ENCODE measurements around the gene PEX1. TPM values are rescaled to one million over a fixed set of nuclear protein-coding genes. Genes with fewer than 3 reads are reported as not detected.
"Not testable (repeated sequence)": the region's sequence is repeated elsewhere in the genome, so short reads cannot be mapped to it uniquely, and the experiment has no call there.

The PEX1 gene
- total RNA-seq, 1 donor from 2014 or later = 16.2 TPM

GRCh38 chr7:92546856-92547497, 18.7 kb upstream of the PEX1 start:
- Mint-ChIP-seq H3K27me3 (ENCODE audit: unreplicated experiment) (peaks cover 9% of the 10 kb centered on the region), H3K4me1 (ENCODE audit: unreplicated experiment) (no peaks in the 10 kb centered on the region), H3K36me3 (ENCODE audit: unreplicated experiment) (no peaks in the 10 kb centered on the region), H3K9me3 (ENCODE audit: unreplicated experiment) (peaks cover 2% of the 10 kb centered on the region), H3K4me3 (ENCODE audit: unreplicated experiment) (no peak overlapping the region), H3K27ac (ENCODE audit: unreplicated experiment) (no peak overlapping the region)
- DNase-seq (ENCODE audit: extremely low spot score, unreplicated experiment) = no peak
- TF ChIP-seq CTCF (IDR thresholded peaks at IDR 0.05) = no peak

GRCh38 chr7:92545116-92545515, 16.8 kb upstream of the PEX1 start:
- H3K9me3 Mint-ChIP-seq (ENCODE audit: unreplicated experiment) = peaks cover 13% of the 10 kb centered on the region
- not testable (repeated sequence) for H3K4me3 Mint-ChIP-seq (ENCODE audit: unreplicated experiment); H3K36me3 Mint-ChIP-seq (ENCODE audit: unreplicated experiment); H3K4me1 Mint-ChIP-seq (ENCODE audit: unreplicated experiment); H3K27ac Mint-ChIP-seq (ENCODE audit: unreplicated experiment); H3K27me3 Mint-ChIP-seq (ENCODE audit: unreplicated experiment); DNase-seq (ENCODE audit: extremely low spot score, unreplicated experiment)

DNA sequence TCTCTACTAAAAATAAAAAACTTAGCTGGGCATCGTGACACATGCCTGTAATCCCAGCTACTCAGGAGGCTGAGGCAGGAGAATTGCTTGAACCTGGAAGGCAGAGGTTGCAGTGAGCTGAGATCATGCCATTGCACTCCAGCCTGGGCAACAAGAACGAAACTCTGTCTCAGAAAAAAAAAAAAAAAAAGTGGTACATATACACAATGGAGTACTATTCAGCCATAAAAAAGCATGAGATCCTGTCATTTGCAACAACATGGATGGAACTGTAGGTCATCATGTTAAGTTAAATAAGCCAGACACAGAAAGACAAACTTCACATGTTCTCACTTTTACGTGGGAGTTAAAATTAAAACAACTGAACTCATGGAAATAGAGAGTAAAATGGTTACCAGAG, 15.2 kb upstream of the PEX1 start:
- DNase-seq (ENCODE audit: extremely low spot score, unreplicated experiment); H3K36me3 Mint-ChIP-seq (ENCODE audit: unreplicated experiment); H3K4me3 Mint-ChIP-seq (ENCODE audit: unreplicated experiment): not testable (repeated sequence)

DNA sequence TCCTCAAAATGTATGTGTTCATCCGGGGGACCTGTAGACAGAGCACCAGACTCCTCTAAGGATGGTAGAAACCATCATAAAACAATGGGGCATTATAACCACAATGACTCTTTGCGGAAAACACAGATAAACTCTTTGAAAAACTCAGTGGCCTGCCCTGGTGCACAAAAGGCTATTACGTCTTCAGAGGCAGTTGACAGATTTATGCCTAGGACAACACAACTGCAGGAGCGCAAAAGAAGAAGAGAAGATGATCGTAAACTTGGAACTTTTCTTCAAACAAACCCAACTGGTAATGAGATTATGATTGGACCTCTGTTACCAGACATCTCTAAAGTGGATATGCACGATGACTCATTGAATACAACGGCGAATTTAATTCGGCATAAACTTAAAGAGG, 6.3 kb upstream of the PEX1 start:
- TF ChIP-seq CTCF (IDR thresholded peaks at IDR 0.05) = no peak
- no peak overlapping the region for H3K4me3 Mint-ChIP-seq (ENCODE audit: unreplicated experiment)
- no peaks in the 10 kb centered on the region for H3K27me3 Mint-ChIP-seq (ENCODE audit: unreplicated experiment)

More for the DNA sequence above, 15.2 kb upstream of the PEX1 start:
- not testable (repeated sequence) for H3K4me1 Mint-ChIP-seq (ENCODE audit: unreplicated experiment); H3K27ac Mint-ChIP-seq (ENCODE audit: unreplicated experiment); H3K27me3 Mint-ChIP-seq (ENCODE audit: unreplicated experiment)
- H3K9me3 Mint-ChIP-seq (ENCODE audit: unreplicated experiment) = peaks cover 13% of the 10 kb centered on the region

DNA sequence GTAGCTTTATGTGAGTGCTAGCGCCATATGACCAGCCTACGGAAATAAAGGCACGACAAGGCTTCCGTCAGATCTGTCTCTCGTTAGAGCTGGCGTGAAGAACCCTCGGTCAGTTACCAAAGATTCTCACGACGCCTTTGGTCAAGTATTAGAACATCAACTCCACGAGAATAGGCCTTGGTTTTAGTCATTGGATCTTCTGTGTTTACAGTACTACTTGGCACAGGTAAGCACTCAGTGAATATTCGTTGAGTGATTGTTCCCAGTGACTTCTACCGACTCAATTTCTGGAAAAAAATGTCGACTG, 591 bp upstream of the PEX1 start:
- H3K4me3 Mint-ChIP-seq (ENCODE audit: unreplicated experiment) = peak overlapping the region; percentile 88
- H3K27me3 Mint-ChIP-seq (ENCODE audit: unreplicated experiment) = no peaks in the 10 kb centered on the region
- H3K4me1 Mint-ChIP-seq (ENCODE audit: unreplicated experiment) = peaks cover 23% of the 10 kb centered on the region
- DNase-seq (ENCODE audit: extremely low spot score, unreplicated experiment) = no peak
- H3K27ac Mint-ChIP-seq (ENCODE audit: unreplicated experiment) = peak overlapping the region; percentile 97
- H3K9me3 Mint-ChIP-seq (ENCODE audit: unreplicated experiment) = no peaks in the 10 kb centered on the region
- H3K36me3 Mint-ChIP-seq (ENCODE audit: unreplicated experiment) = peaks cover 24% of the 10 kb centered on the region
- no peak for TF ChIP-seq CTCF (IDR thresholded peaks at IDR 0.05)

More for the DNA sequence above, 6.3 kb upstream of the PEX1 start:
- Mint-ChIP-seq H3K9me3 (ENCODE audit: unreplicated experiment) (no peaks in the 10 kb centered on the region), H3K27ac (ENCODE audit: unreplicated experiment) (no peak overlapping the region), H3K4me1 (ENCODE audit: unreplicated experiment) (peaks cover 9% of the 10 kb centered on the region), H3K36me3 (ENCODE audit: unreplicated experiment) (peaks cover 60% of the 10 kb centered on the region)
- DNase-seq (ENCODE audit: extremely low spot score, unreplicated experiment) = no peak

DNA sequence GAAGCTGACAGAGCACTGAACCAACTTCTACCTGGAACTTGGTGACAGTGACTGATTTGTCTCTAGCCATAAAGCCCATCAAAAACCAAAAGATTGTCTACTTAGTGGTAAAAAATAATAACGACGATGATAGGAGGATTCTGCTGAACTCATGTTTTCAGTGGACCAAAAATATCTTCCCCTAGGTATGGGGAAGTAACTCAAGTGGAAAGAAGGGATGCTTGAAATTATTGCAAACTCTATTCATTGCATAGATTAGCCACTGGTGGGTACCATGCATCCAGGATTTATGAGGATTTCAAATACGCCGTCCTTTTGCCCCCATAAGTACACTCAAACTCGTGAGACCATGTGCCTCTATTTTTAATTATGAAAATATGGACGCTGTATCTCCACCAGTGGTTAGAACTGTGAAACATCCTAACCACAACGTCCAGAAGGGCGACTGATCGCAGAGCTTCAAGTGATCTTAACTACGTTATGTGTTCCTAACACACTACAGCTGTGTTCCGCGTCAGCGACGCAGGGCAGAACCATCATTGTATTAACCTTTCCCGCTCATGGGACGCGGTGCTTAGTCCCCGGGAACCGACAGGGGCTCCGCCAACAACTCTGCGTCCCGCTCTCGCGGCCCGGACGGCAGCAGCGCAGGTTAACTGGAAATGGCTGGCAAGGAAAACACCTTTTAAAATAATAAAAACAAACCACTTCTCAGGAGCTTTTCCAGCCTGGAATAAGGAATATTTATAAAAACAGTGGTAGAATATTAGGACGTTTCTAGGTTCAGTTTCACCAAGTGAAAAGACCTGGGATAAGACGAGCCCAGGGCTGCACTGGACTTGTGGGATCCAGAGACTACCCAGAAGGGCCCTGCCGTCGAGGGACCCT, 776 bp downstream of the PEX1 start:
- H3K27ac Mint-ChIP-seq (ENCODE audit: unreplicated experiment) = peak overlapping the region; percentile 87
- H3K27me3 Mint-ChIP-seq (ENCODE audit: unreplicated experiment) = no peaks in the 10 kb centered on the region
- no peaks in the 10 kb centered on the region for H3K9me3 Mint-ChIP-seq (ENCODE audit: unreplicated experiment)
- H3K4me1 Mint-ChIP-seq (ENCODE audit: unreplicated experiment) = peaks cover 23% of the 10 kb centered on the region
- H3K36me3 Mint-ChIP-seq (ENCODE audit: unreplicated experiment) = peaks cover 13% of the 10 kb centered on the region
- DNase-seq (ENCODE audit: extremely low spot score, unreplicated experiment) = no peak
- peak; percentile 19 for TF ChIP-seq CTCF (IDR thresholded peaks at IDR 0.05)
- H3K4me3 Mint-ChIP-seq (ENCODE audit: unreplicated experiment) = peak overlapping the region; percentile 88
